Stimulated activated CD8-positive, alpha-beta memory T cell treated with anti-CD3 and anti-CD28 coated beads, Interleukin-4, amount 100 ng/mL, for 24 hours (primary cell): Measurements from ENCODE around the gene DMBX1.
A peak's percentile ranks its signal among the peaks of the same experiment; 100 is the strongest.

ENCODE experiments used
- DNase-seq: peaks from one replicate; pipeline ENCODE4 v3.0.0-alpha.2; 2020; ENCODE audit warnings: low read depth

Gene DMBX1

GRCh38 chr1:46483589-46483988, 6.0 kb upstream of the DMBX1 start:
- no peak for DNase-seq

DNA sequence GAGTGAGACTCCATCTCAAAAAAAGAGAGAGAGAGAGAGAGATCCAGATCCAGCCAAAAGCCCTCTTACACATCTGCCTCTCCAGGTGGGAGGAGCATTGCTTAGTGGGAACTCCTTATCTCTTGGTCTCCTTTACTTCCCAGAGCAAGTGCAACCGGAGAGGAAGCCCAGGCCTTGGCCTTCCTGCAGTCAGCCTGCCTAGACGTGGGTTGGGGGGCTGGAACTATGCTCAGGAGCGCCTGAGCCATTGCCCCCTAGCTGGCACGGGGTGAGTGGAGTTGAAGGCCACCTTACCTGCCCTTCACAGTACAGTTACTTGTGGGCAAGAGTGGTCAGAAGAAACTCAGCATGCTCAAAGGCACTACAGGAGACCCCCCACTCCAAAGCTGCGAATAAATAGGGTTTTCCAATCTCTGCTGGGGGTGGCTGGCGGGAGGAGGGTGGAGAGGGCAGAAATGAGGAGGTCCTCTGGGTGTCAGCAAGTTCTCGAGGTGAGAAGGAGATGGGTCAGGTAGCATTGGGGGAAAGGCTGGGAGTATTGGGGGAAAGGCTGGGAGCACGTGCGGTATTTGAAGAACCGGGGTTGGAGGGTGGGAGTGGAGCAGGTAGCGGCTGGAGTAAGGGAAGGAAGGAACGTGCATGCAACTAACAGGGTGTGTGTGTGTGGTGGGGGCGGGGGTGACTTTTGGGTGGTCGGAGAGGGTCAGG, 4.7 kb upstream of the DMBX1 start:
- no peak for DNase-seq

DNA sequence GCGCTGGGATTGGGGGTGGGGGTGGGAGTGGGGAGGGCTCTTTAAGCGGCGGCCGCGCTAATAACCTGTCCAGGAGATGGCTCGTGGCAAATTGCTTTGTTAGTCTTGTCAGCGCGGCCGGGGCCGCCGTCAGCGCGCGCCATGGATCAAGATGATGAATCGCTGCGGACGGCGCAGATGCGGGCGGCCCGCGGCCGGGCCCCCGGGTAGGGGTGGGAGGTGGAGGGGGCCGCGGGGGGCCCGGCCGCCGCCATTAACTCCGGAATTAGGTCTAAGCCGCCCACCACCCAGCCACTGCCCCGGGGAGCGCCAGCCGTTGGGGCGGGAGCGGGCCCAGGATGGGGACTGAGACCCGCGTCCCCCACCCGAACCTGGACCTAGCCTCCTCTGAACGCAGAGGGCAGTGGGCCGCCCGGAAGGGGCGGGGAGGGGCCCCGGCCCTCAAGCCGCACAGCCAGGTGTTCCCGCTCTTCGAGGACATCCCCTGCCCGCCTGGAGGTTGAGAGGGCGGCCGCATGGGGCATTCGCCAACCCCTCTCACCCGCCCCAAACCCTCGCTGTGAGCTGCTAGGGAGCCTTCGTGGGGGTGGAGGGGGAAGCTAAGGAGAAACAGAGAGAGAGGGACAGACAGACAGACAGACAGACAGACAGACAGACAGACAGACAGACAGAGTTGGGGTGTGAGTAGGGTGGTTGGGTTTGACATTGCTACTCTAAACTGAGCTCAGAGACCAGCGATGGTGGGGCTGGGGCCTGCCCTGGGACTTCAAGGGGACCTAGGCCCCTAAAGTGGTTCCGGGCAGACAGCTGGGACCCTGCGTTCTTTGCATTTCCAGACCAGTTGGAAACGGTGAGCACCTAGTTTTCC, 3.8 kb upstream of the DMBX1 start:
- no peak for DNase-seq

- DNase-seq: no peak
Observed at GRCh38 chr1:46486432-46487015, 3.1 kb upstream of the DMBX1 start.

DNA sequence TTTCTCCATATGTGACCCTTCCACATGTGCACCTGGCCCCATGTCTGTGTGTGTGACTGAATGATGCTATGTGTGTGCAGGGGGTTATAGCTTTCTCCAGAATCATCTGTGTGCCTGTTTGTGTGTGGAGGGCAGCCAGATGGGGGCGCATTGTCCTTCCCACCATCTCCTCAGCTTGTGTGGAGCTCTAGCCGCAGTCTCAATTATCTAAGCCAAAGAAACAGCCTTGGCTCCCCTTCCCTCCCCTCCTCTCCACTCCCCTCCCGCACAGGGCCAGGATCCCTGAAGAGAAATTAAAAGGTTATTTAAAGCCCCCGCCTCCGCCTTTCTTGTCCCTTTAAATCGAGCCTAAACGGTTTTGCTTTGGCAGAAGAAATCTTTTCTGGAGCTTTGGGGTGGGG, 1.8 kb upstream of the DMBX1 start:
- no peak for DNase-seq

- DNase-seq: no peak
Observed at GRCh38 chr1:46488343-46489168, 1.1 kb upstream of the DMBX1 start.

DNA sequence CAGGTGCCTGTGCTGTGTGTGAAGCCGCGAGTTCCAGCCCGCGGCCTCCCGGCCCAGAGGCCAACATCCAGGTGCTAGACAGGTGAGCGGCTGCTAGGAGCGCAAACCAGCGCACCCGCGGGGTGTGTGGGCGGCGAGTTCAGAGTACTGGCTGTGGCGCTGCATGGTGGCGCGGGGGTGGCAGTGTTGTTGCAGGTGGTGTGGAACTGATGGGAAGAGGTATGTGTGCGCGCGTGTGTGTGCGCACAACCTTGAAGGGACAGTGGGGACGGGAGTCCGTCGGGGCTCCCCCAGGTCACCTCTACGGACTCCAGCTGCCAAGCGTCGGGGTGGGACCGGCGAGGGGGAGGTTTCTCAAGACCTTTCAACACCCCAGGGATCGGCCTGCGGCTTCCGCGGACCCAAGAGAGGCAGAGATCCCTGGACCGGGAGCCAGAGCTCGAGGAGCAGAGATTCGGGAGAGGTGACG, 433 bp upstream of the DMBX1 start:
- peak; percentile 10 for DNase-seq

DNA sequence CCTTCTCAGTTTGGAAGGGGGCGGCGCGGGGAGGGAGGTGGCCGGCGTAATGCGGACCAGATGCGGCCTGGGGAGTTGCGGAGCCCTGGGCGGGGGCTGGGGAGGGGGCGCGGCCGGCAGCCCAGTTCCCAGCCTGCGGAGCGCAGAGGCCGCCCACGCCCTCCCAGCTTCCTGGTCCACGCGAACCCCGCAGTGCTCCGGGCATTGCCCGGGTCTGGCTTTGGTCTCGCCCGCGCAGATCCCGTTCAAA, 695 bp downstream of the DMBX1 start:
- DNase-seq: no peak

DNA sequence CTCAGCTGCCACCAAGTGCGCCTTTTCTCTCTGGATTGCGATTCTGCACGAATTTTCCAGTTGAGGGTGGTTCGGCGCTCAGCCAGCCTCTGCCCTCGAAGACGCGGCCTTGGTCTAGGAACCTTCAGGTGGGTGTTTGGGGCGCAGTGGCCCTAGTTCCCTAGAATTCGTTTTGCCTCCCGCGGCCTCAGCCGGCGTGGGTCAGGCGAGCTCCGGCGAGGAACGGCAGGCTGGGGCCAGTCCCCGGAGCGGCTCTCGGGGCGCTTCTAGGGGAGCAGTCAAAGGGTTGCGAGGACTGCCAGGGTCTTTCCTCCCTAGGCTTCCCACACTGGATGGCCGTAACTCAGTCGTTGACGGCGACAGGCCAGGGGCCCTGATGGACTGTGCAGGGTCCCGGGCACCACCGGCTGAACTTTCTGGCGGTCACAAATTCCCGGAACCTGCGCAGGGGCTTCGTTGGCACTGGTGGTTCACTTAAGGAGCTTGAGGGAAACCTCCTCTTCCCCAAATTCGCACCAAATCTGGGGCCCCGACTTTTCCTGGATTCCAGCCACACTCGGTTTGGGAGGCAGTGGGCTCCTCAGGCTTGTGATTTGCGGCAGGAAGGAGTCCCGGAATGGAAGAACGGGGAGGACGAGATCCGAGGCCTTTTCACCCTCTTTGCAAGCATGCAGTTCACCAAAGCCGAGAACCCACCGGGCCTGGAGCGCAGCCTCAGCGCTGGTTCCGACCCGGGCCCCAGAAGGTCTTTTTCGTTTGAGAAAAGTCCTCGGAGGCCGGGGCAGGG, 1.2 kb downstream of the DMBX1 start:
- no peak for DNase-seq

DNA sequence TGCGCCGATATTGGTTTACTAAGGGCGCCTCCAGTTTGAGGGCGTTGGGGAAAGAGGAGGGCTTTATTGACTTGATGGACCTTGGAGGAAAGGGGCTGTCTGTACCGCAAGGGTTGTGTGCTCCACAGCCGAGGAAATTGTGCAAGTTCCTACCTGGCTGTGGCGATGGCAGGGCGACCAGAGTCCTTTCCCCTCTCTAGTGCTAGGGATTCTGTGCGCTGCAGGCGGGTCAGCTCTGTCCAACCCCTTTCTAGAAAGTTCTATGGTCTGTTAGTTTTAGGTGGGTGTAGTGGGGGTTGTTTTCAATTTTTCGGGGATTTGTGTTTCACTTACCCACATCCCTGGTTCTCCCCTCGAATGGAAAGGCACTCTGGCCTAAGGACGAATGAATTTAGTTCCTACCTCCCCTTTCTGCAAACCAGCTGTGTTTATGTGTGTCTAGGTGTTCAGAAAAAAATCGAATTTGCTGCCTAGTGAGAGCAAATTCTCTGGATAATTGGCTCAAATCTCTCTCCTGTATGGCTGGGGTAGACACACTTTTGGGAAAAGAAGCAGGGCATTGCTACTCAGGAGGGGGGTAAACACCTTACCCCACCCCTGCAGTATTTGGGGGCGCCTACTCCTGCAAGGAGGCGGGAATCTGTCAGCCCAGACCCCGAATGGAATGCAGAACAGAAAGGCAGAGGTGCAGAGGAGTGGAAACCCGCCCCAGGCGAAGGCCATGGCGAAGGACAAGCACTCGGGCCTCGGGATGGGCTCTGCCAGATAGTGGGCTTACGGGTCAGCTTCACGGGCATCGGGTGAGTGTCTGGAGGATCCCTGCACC, 2.0 kb downstream of the DMBX1 start:
- no peak for DNase-seq

GRCh38 chr1:46492269-46492853, 2.7 kb downstream of the DMBX1 start:
- no peak for DNase-seq

DNA sequence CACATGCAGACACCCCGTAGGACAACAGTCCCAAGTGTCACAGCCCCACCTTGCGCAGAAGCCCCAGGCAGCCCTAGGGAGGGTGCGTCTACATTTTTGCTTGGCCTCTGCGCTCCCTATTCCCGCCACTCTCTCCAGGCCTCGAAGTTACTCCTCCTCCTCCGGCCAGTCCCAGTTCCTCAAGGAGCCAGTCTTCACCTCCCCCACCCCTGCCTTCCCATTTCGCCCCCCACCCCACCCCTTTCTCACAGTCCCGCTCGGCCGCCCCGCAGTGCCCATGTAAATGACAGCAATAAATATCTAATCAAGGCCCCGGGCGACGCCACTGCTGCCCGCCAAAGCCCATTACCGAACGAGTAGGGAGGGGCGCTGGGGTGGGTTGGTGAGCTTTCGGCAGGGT, 3.2 kb downstream of the DMBX1 start:
- DNase-seq: no peak

GRCh38 chr1:46493316-46494032, 3.8 kb downstream of the DMBX1 start:
- no peak for DNase-seq

GRCh38 chr1:46494910-46495309, 5.3 kb downstream of the DMBX1 start:
- DNase-seq: no peak

DNA sequence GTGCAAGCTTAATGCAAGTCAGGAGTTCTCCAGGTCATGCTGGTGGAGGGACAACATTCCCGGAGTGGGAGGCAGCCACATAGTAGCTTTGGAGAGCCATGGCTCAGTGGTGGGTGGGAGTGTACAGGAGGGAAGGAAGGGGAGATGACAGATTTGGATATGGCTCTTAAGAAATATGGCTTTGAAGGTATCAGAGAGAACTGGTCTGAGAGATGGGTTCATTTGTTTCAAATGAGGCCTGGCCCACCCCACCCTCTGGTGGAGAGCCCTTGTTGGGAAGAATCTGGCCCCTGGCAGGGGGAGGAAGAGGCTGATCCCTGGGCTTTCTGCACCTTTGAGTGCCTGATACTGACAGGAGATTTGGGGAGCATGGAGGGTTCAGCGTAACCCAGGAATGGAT, 6.1 kb downstream of the DMBX1 start:
- DNase-seq: no peak

GRCh38 chr1:46496505-46496904, 6.9 kb downstream of the DMBX1 start:
- no peak for DNase-seq

GRCh38 chr1:46497020-46497419, 7.4 kb downstream of the DMBX1 start:
- DNase-seq: no peak

DNA sequence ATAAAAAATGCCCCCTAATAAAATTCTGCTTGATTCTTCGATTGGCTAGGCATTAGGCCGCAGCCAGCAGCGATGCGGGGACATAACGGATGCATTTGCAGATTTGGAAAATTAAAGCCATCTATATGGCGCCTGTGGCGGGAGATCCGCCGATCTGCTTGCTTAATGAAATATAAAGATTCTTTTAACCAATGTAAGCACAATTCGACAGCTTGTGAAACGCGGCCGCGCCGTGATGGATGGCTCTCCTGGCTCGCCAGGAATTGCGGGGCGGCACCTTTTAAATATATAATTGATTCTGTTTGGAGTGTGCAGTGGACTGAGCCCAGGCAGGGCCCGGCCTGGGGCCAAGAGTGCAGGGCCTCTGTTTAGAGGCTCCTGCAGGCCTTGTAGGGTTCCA, 8.0 kb downstream of the DMBX1 start:
- no peak for DNase-seq

GRCh38 chr1:46501528-46501927, 11.9 kb downstream of the DMBX1 start:
- no peak for DNase-seq

- no peak for DNase-seq
Observed at GRCh38 chr1:46503421-46503820, 13.8 kb downstream of the DMBX1 start.
